GM21390 (cell line): ENCODE data around the gene CD48.
A peak's percentile ranks its signal among the peaks of the same experiment; 100 is the strongest.

Experiments
- ATAC-seq: cut with Tn5 transposase; IDR thresholded peaks from one replicate; pipeline ENCODE4 v1.9.1; 2021; ENCODE audit not compliant: unreplicated experiment

Gene CD48

GRCh38 chr1:160681066-160681890, 30.3 kb downstream of the CD48 start:
- peak; percentile 46 for ATAC-seq

GRCh38 chr1:160680399-160680798, 31.2 kb downstream of the CD48 start:
- no peak for ATAC-seq

GRCh38 chr1:160679893-160680292, 31.7 kb downstream of the CD48 start:
- no peak for ATAC-seq

- ATAC-seq = no peak
Observed at GRCh38 chr1:160676869-160677597, 34.6 kb downstream of the CD48 start.

- ATAC-seq = peak; percentile 49
Observed at GRCh38 chr1:160675641-160676410, 35.8 kb downstream of the CD48 start.

- no peak for ATAC-seq
Observed at GRCh38 chr1:160674415-160674814, 37.2 kb downstream of the CD48 start.

GRCh38 chr1:160672789-160673695, 38.6 kb downstream of the CD48 start:
- no peak for ATAC-seq

GRCh38 chr1:160671603-160672517, 39.8 kb downstream of the CD48 start:
- no peak for ATAC-seq

GRCh38 chr1:160670701-160671100, 40.9 kb downstream of the CD48 start:
- ATAC-seq = no peak

GRCh38 chr1:160669802-160670201, 41.8 kb downstream of the CD48 start:
- no peak for ATAC-seq

- ATAC-seq = no peak
Observed at GRCh38 chr1:160669276-160669675, 42.3 kb downstream of the CD48 start.

- ATAC-seq = no peak
Observed at GRCh38 chr1:160667896-160668295, 43.7 kb downstream of the CD48 start.

- ATAC-seq = no peak
Observed at GRCh38 chr1:160666079-160666442, 45.6 kb downstream of the CD48 start.

- ATAC-seq = no peak
Observed at GRCh38 chr1:160665330-160666078, 46.1 kb downstream of the CD48 start.

- ATAC-seq = peak; percentile 69
Observed at GRCh38 chr1:160664573-160665051, 47.0 kb downstream of the CD48 start.

GRCh38 chr1:160662910-160663309, 48.7 kb downstream of the CD48 start:
- no peak for ATAC-seq

- no peak for ATAC-seq
Observed at GRCh38 chr1:160659566-160659965, 52.1 kb downstream of the CD48 start.

GRCh38 chr1:160658814-160659193, 52.8 kb downstream of the CD48 start:
- ATAC-seq = no peak
